ENCODE data around the gene ADRB2.

Gene ADRB2

GRCh38 chr5:148840531-148840930 lies 14.1 kb downstream of the ADRB2 start:
- TF ChIP-seq TARDBP (IDR thresholded peaks at IDR 0.05) (no peak), SP1 (IDR thresholded peaks at IDR 0.05) (no peak), FOXA1 (IDR thresholded peaks at IDR 0.05) (no peak), ARNT (IDR thresholded peaks at IDR 0.05) (no peak), ELF4 (IDR thresholded peaks at IDR 0.05) (no peak), SUZ12 (IDR thresholded peaks at IDR 0.05) (no peak), L3MBTL2 (conservative IDR thresholded peaks at IDR 0.05) (no peak), NFRKB (IDR thresholded peaks at IDR 0.05) (no peak)
- DNase-seq (ENCODE audit: extremely low spot score), result no peak
- POLR2A ChIA-PET, result no interaction called here
- CTCF ChIA-PET, result no interaction called here

DNA sequence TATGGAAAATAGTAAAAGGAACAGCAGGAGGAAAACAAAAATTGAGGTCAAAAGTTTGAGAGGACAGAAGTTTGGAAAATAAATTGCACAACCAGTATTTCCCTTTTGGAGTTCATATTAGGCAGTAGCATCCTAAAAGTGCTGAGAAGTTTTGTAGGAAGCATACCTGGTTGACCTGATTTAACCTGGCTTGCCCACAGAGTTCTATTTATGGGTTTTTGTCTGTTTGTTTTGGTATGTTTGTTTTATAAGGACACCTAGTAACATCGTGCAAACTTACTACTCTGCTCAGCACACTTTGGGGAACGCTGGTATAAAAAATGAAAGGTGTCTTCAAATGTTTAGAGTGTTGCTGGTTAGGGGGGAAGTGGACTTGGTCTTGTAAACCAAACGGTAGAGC lies 15.1 kb downstream of the ADRB2 start:
- DNase-seq (ENCODE audit: extremely low spot score), result no peak
- POLR2A ChIA-PET, result interaction anchor here (0.5 to 1.0 kb wide), 2 partner anchors 15 to 143 kb away, joined by 3 read pairs; partner anchors contain the start of gene ADRB2
- CTCF ChIA-PET, result no interaction called here
- TF ChIP-seq FOXK2 (IDR thresholded peaks at IDR 0.05), result no peak
- no peak for TF ChIP-seq CTBP1 (IDR thresholded peaks at IDR 0.05; ENCODE audit: borderline replicate concordance)
- no peak for TF ChIP-seq PKNOX1 (IDR thresholded peaks at IDR 0.05)
- no peak for TF ChIP-seq L3MBTL2 (conservative IDR thresholded peaks at IDR 0.05)
- no peak for TF ChIP-seq BHLHE40 (IDR thresholded peaks at IDR 0.05; ENCODE audit: borderline replicate concordance)
- no peak for TF ChIP-seq SUZ12 (IDR thresholded peaks at IDR 0.05)
- no peak for TF ChIP-seq NFRKB (IDR thresholded peaks at IDR 0.05)
- no peak for TF ChIP-seq FOXA1 (IDR thresholded peaks at IDR 0.05)
- TF ChIP-seq ARNT (IDR thresholded peaks at IDR 0.05), result no peak
- TF ChIP-seq TARDBP (IDR thresholded peaks at IDR 0.05), result no peak
- no peak for TF ChIP-seq ZNF384 (IDR thresholded peaks at IDR 0.05)
- no peak for TF ChIP-seq HDGF (IDR thresholded peaks at IDR 0.05; ENCODE audit: borderline replicate concordance)
- TF ChIP-seq LEF1 (IDR thresholded peaks at IDR 0.05; ENCODE audit: borderline replicate concordance), result no peak
- no peak for TF ChIP-seq SP1 (IDR thresholded peaks at IDR 0.05)
- no peak for TF ChIP-seq ELF4 (IDR thresholded peaks at IDR 0.05)
- no peak for TF ChIP-seq FOXM1 (IDR thresholded peaks at IDR 0.05; ENCODE audit: borderline replicate concordance)

DNA sequence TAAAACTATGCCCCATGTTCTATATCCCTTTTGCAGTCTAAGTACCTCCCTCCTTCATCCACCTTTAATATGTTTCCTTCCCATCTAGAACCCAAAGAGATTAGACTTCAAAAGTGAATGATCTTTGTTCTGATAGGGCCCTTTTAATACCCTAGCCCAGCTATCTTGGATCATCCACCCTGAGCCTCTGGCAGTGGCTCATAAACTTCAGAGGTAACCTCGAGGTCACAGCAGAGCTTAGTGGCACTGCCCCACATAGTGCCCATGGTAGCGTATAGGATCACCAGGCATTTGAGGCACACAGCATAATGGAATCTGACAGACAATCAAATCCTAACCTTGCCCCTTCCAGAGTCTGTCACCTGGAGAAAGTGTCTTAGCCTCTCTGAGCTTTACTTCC lies 15.8 kb downstream of the ADRB2 start:
- no peak for DNase-seq (ENCODE audit: extremely low spot score)
- no peak for TF ChIP-seq FOXK2 (IDR thresholded peaks at IDR 0.05)
- no peak for TF ChIP-seq FOXA1 (IDR thresholded peaks at IDR 0.05)
- no peak for TF ChIP-seq HDGF (IDR thresholded peaks at IDR 0.05; ENCODE audit: borderline replicate concordance)
- TF ChIP-seq NFRKB (IDR thresholded peaks at IDR 0.05), result no peak
- no peak for TF ChIP-seq L3MBTL2 (conservative IDR thresholded peaks at IDR 0.05)
- TF ChIP-seq CTBP1 (IDR thresholded peaks at IDR 0.05; ENCODE audit: borderline replicate concordance), result no peak
- no peak for TF ChIP-seq PKNOX1 (IDR thresholded peaks at IDR 0.05)
- TF ChIP-seq TARDBP (IDR thresholded peaks at IDR 0.05), result no peak
- TF ChIP-seq ARNT (IDR thresholded peaks at IDR 0.05), result no peak
- TF ChIP-seq SUZ12 (IDR thresholded peaks at IDR 0.05), result no peak
- TF ChIP-seq LEF1 (IDR thresholded peaks at IDR 0.05; ENCODE audit: borderline replicate concordance), result no peak
- CTCF ChIA-PET, result no interaction called here
- POLR2A ChIA-PET, result interaction anchor here (0.5 to 1.0 kb wide), 2 partner anchors 16 to 143 kb away, joined by 3 read pairs; partner anchors contain the start of gene ADRB2

GRCh38 chr5:148843510-148844318 lies 17.3 kb downstream of the ADRB2 start:
- ChIA-PET POLR2A (no interaction called here), CTCF (interaction anchor here (1.0 kb wide), 1 partner anchor 11 kb away, joined by 3 read pairs; no protein-coding TSS in a partner anchor)
- TF ChIP-seq PKNOX1 (IDR thresholded peaks at IDR 0.05) (no peak), LEF1 (IDR thresholded peaks at IDR 0.05; ENCODE audit: borderline replicate concordance) (no peak), FOXK2 (IDR thresholded peaks at IDR 0.05) (no peak), TARDBP (IDR thresholded peaks at IDR 0.05) (no peak), CTBP1 (IDR thresholded peaks at IDR 0.05; ENCODE audit: borderline replicate concordance) (no peak), SP1 (IDR thresholded peaks at IDR 0.05) (no peak), HDGF (IDR thresholded peaks at IDR 0.05; ENCODE audit: borderline replicate concordance) (no peak), NFRKB (IDR thresholded peaks at IDR 0.05) (no peak), FOXA1 (IDR thresholded peaks at IDR 0.05) (no peak), FOXM1 (IDR thresholded peaks at IDR 0.05; ENCODE audit: borderline replicate concordance) (no peak), SUZ12 (IDR thresholded peaks at IDR 0.05) (no peak), ARNT (IDR thresholded peaks at IDR 0.05) (no peak), L3MBTL2 (conservative IDR thresholded peaks at IDR 0.05) (no peak)
- DNase-seq (ENCODE audit: extremely low spot score), result no peak

- CTCF ChIA-PET, result interaction anchor here (1.0 kb wide), 1 partner anchor 12 kb away, joined by 3 read pairs; no protein-coding TSS in a partner anchor
- DNase-seq (ENCODE audit: extremely low spot score), result no peak
- TF ChIP-seq ELF4 (IDR thresholded peaks at IDR 0.05) (no peak), SP1 (IDR thresholded peaks at IDR 0.05) (no peak), TARDBP (IDR thresholded peaks at IDR 0.05) (no peak), HDGF (IDR thresholded peaks at IDR 0.05; ENCODE audit: borderline replicate concordance) (no peak), FOXM1 (IDR thresholded peaks at IDR 0.05; ENCODE audit: borderline replicate concordance) (no peak), L3MBTL2 (conservative IDR thresholded peaks at IDR 0.05) (no peak), FOXK2 (IDR thresholded peaks at IDR 0.05) (no peak), ARNT (IDR thresholded peaks at IDR 0.05) (no peak), NFRKB (IDR thresholded peaks at IDR 0.05) (no peak), ZNF384 (IDR thresholded peaks at IDR 0.05) (no peak), BHLHE40 (IDR thresholded peaks at IDR 0.05; ENCODE audit: borderline replicate concordance) (no peak)
- POLR2A ChIA-PET, result no interaction called here
Measured at GRCh38 chr5:148844433-148845280, 18.2 kb downstream of the ADRB2 start.
